GM06990 (cell line): ENCODE measurements around the gene CSF1R.

Source experiments
- DNase-seq: peaks from one replicate; pipeline ENCODE4 v3.0.0-alpha.2; 2011; ENCODE audit not compliant: insufficient read length; ENCODE audit errors: extremely low read depth
- H3K27me3 ChIP-seq: replicated peaks from 2 replicates; pipeline ENCODE4 v1.6.0; 2011; ENCODE audit warnings: low read length; ENCODE audit not compliant: control insufficient read depth, insufficient read depth
- H3K36me3 ChIP-seq: 2 replicates; pipeline ENCODE4 v1.5.1; 2011; ENCODE audit warnings: low read length; ENCODE audit not compliant: control insufficient read depth, insufficient read depth
- H3K4me3 ChIP-seq: replicated peaks from 2 replicates; pipeline ENCODE4 v1.5.1; 2011; ENCODE audit warnings: low read depth, mild to moderate bottlenecking, control low read depth, low read length
- CTCF ChIP-seq: IDR thresholded peaks from 2 replicates; pipeline ENCODE4 v1.5.1; 2011; ENCODE audit warnings: low read length, control low read depth, mild to moderate bottlenecking, inconsistent platforms; ENCODE audit not compliant: insufficient read depth, poor library complexity, severe bottlenecking

The CSF1R gene

GRCh38 chr5:150061538-150061995, 24.8 kb downstream of the CSF1R start:
- no peak for DNase-seq
- no peaks in the 10 kb centered on the region for H3K36me3 ChIP-seq
- no peaks in the 10 kb centered on the region; the same call in none of the 2 replicates for H3K27me3 ChIP-seq
- no peak overlapping the region for H3K4me3 ChIP-seq
- no peak for TF ChIP-seq CTCF

GRCh38 chr5:150060471-150060870, 25.9 kb downstream of the CSF1R start:
- peaks cover 2% of the 10 kb centered on the region for H3K36me3 ChIP-seq

GRCh38 chr5:150059623-150060022, 26.7 kb downstream of the CSF1R start:
- TF ChIP-seq CTCF = no peak
- H3K4me3 ChIP-seq = no peak overlapping the region
- no peak for DNase-seq
- H3K27me3 ChIP-seq = no peaks in the 10 kb centered on the region
- peaks cover 7% of the 10 kb centered on the region for H3K36me3 ChIP-seq

More at GRCh38 chr5:150060471-150060870, 25.9 kb downstream of the CSF1R start:
- H3K27me3 ChIP-seq = no peaks in the 10 kb centered on the region
- no peak for DNase-seq
- no peak for TF ChIP-seq CTCF
- H3K4me3 ChIP-seq = no peak overlapping the region

GRCh38 chr5:150058480-150059126, 27.8 kb downstream of the CSF1R start:
- no peak for TF ChIP-seq CTCF
- Histone ChIP-seq H3K4me3 (no peak overlapping the region), H3K36me3 (peaks cover 9% of the 10 kb centered on the region), H3K27me3 (no peaks in the 10 kb centered on the region)
- no peak for DNase-seq

GRCh38 chr5:150057996-150058395, 28.4 kb downstream of the CSF1R start:
- no peak for DNase-seq
- H3K27me3 ChIP-seq = no peaks in the 10 kb centered on the region
- H3K36me3 ChIP-seq = peaks cover 16% of the 10 kb centered on the region
- H3K4me3 ChIP-seq = no peak overlapping the region
- TF ChIP-seq CTCF = no peak
